Measurements from ENCODE around the gene TXNDC12. TPM values are rescaled to one million over a fixed set of nuclear protein-coding genes. Genes with fewer than 3 reads are reported as not detected.
"Not testable (repeated sequence)": the region's sequence is repeated elsewhere in the genome, so short reads cannot be mapped to it uniquely, and the experiment has no call there.

The TXNDC12 gene
- total RNA-seq, 1 experiment from 2014 or later, result 77.5 TPM

DNA sequence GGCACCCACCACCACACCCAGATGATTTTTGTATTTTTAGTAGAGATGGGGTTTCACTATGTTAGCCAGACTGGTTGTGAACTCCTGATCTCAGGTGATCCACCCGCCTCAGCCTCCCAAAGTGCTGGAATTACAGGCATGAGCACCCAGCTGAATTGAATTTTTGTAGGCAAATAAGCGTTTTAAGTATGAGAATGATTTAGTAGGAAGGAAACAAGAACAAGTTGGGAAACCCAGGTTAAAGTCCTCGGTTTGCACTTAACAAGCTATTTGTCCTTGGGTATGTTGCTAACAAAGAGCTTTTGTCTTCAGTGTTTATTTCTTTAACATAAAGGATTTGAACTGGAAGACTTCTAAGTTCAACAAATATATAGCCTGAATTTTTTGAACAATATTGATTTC, 25.0 kb upstream of the TXNDC12 start:
- in situ Hi-C loops (cut with HindIII; ENCODE audit: low pct_unique_long_range_greater_than_20kb, low sequenced_read_pairs), result no loop called here
- DNase-seq (ENCODE audit: low read depth, low spot score), result no peak
- Histone ChIP-seq H3K36me3 (ENCODE audit: control insufficient read depth, insufficient read depth, low read length) (no peaks in the 10 kb centered on the region; the same call in 1 of the 2 replicates), H3K27ac (ENCODE audit: low read length) (no peak overlapping the region), H3K27me3 (ENCODE audit: control insufficient read depth, insufficient read depth, low read length) (no peaks in the 10 kb centered on the region), H3K4me3 (ENCODE audit: low read depth in 2 of 2, low read length in 2 of 2) (no peak overlapping the region), H3K4me1 (ENCODE audit: control insufficient read depth, insufficient read depth, low read length) (no peaks in the 10 kb centered on the region), H3K9me3 (ENCODE audit: control insufficient read depth, insufficient read depth, low read depth, low read length) (no peaks in the 10 kb centered on the region)
- intact Hi-C loops (cut with micrococcal nuclease; ENCODE audit: unreplicated experiment), result no loop called here
- no peak for ATAC-seq
- BruUV-seq (replicated peaks), result no TSS peak
- CTCF ChIA-PET, result interaction anchor here (0.7 kb wide), 1 partner anchor 25 kb away, joined by 3 read pairs; the partner anchor contains the start of gene TXNDC12
- TF ChIP-seq SIN3A (IDR thresholded peaks at IDR 0.05; ENCODE audit: borderline replicate concordance, insufficient read depth, low read depth, low read length) (no peak), TCF7L2 (IDR thresholded peaks at IDR 0.05; ENCODE audit: low read depth, low read length) (no peak), POLR2AphosphoS5 (IDR thresholded peaks at IDR 0.05; ENCODE audit: low read depth, low read length) (no peak)
- TF ChIP-seq, protein P1, sequence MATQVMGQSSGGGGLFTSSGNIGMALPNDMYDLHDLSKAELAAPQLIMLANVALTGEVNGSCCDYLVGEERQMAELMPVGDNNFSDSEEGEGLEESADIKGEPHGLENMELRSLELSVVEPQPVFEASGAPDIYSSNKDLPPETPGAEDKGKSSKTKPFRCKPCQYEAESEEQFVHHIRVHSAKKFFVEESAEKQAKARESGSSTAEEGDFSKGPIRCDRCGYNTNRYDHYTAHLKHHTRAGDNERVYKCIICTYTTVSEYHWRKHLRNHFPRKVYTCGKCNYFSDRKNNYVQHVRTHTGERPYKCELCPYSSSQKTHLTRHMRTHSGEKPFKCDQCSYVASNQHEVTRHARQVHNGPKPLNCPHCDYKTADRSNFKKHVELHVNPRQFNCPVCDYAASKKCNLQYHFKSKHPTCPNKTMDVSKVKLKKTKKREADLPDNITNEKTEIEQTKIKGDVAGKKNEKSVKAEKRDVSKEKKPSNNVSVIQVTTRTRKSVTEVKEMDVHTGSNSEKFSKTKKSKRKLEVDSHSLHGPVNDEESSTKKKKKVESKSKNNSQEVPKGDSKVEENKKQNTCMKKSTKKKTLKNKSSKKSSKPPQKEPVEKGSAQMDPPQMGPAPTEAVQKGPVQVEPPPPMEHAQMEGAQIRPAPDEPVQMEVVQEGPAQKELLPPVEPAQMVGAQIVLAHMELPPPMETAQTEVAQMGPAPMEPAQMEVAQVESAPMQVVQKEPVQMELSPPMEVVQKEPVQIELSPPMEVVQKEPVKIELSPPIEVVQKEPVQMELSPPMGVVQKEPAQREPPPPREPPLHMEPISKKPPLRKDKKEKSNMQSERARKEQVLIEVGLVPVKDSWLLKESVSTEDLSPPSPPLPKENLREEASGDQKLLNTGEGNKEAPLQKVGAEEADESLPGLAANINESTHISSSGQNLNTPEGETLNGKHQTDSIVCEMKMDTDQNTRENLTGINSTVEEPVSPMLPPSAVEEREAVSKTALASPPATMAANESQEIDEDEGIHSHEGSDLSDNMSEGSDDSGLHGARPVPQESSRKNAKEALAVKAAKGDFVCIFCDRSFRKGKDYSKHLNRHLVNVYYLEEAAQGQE (IDR thresholded peaks at IDR 0.05; ENCODE audit: insufficient read depth in 1 of 2, low read depth in 2 of 2, low read length in 1 of 2), result no peak
- TF ChIP-seq, protein P2, sequence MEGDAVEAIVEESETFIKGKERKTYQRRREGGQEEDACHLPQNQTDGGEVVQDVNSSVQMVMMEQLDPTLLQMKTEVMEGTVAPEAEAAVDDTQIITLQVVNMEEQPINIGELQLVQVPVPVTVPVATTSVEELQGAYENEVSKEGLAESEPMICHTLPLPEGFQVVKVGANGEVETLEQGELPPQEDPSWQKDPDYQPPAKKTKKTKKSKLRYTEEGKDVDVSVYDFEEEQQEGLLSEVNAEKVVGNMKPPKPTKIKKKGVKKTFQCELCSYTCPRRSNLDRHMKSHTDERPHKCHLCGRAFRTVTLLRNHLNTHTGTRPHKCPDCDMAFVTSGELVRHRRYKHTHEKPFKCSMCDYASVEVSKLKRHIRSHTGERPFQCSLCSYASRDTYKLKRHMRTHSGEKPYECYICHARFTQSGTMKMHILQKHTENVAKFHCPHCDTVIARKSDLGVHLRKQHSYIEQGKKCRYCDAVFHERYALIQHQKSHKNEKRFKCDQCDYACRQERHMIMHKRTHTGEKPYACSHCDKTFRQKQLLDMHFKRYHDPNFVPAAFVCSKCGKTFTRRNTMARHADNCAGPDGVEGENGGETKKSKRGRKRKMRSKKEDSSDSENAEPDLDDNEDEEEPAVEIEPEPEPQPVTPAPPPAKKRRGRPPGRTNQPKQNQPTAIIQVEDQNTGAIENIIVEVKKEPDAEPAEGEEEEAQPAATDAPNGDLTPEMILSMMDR (IDR thresholded peaks at IDR 0.05), result no peak
- POLR2A ChIA-PET, result no interaction called here

DNA sequence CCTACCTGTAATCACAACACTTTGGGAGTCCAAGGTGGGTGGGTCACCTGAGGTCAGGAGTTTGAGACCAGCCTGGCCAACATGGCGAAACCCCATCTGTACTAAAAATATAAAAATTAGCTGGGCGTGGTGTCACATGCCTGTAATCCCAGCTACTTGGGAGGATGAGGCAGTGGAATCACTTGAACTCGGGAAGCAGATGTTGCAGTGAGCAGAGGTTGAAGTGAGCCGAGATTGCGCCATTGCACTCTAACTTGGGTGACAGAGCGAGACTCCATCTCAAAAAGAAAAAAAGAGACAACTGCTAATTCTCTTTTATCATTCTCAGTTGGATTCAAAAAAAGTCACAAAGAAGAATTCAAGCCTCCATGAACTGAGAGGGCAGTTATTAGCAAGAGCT, 22.3 kb upstream of the TXNDC12 start:
- H3K4me3 ChIP-seq (ENCODE audit: low read depth in 2 of 2, low read length in 2 of 2); H3K27me3 ChIP-seq (ENCODE audit: control insufficient read depth, insufficient read depth, low read length); CTCF ChIA-PET; ATAC-seq; H3K4me1 ChIP-seq (ENCODE audit: control insufficient read depth, insufficient read depth, low read length); intact Hi-C loops (cut with micrococcal nuclease; ENCODE audit: unreplicated experiment); H3K36me3 ChIP-seq (ENCODE audit: control insufficient read depth, insufficient read depth, low read length); DNase-seq (ENCODE audit: low read depth, low spot score); in situ Hi-C loops (cut with HindIII; ENCODE audit: low pct_unique_long_range_greater_than_20kb, low sequenced_read_pairs); H3K9me3 ChIP-seq (ENCODE audit: control insufficient read depth, insufficient read depth, low read depth, low read length); H3K27ac ChIP-seq (ENCODE audit: low read length); BruUV-seq (replicated peaks): not testable (repeated sequence)
- POLR2A ChIA-PET, result interaction anchor here (0.6 kb wide), 1 partner anchor 30 kb away, joined by 4 read pairs; no protein-coding TSS in a partner anchor

DNA sequence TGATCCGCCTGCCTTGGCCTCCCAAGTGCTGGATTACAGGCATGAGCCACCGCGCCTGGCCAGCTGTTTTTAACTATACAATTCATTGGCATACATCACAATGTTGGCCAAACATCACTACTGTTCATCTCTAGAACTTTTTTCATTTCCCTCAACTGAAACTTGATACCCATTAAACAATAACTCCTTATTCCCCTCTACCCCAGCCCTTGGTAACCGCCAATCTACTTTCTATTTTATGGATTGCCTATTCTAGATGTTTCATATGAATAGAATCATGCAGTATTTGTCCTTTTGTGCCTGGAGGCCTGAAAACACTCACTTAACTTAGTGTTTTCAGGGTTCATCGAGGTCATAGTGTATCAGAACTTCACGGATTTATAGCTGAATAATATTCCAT, 17.3 kb upstream of the TXNDC12 start:
- ChIA-PET POLR2A (interaction anchor here (0.7 kb wide), 1 partner anchor 11 kb away, joined by 5 read pairs; no protein-coding TSS in a partner anchor), CTCF (no interaction called here)
- Histone ChIP-seq H3K27ac (ENCODE audit: low read length) (no peak overlapping the region), H3K9me3 (ENCODE audit: control insufficient read depth, insufficient read depth, low read depth, low read length) (no peaks in the 10 kb centered on the region), H3K4me1 (ENCODE audit: control insufficient read depth, insufficient read depth, low read length) (no peaks in the 10 kb centered on the region), H3K36me3 (ENCODE audit: control insufficient read depth, insufficient read depth, low read length) (peaks cover 9% of the 10 kb centered on the region), H3K27me3 (ENCODE audit: control insufficient read depth, insufficient read depth, low read length) (no peaks in the 10 kb centered on the region), H3K4me3 (ENCODE audit: low read depth in 2 of 2, low read length in 2 of 2) (no peak overlapping the region)
- no TSS peak for BruUV-seq (replicated peaks)
- ATAC-seq, result no peak
- intact Hi-C loops (cut with micrococcal nuclease; ENCODE audit: unreplicated experiment) (no loop called here), in situ Hi-C loops (cut with HindIII; ENCODE audit: low pct_unique_long_range_greater_than_20kb, low sequenced_read_pairs) (no loop called here)
- TF ChIP-seq, protein P2 (IDR thresholded peaks at IDR 0.05), result no peak
- no peak for TF ChIP-seq POLR2AphosphoS5 (IDR thresholded peaks at IDR 0.05; ENCODE audit: low read depth, low read length)
- TF ChIP-seq, protein P1 (IDR thresholded peaks at IDR 0.05; ENCODE audit: insufficient read depth in 1 of 2, low read depth in 2 of 2, low read length in 1 of 2), result no peak
- no peak for TF ChIP-seq TCF7L2 (IDR thresholded peaks at IDR 0.05; ENCODE audit: low read depth, low read length)
- TF ChIP-seq SIN3A (IDR thresholded peaks at IDR 0.05; ENCODE audit: borderline replicate concordance, insufficient read depth, low read depth, low read length), result no peak
- no peak for DNase-seq (ENCODE audit: low read depth, low spot score)
